GM15510 (cell line): ENCODE data around the gene ISG15.

Experiments
- POLR2A ChIP-seq: IDR thresholded peaks from 3 replicates; pipeline ENCODE4 v1.6.1; 2011; ENCODE audit warnings: borderline replicate concordance; ENCODE audit not compliant: insufficient read length; ENCODE audit errors: extremely low read depth

Gene ISG15

DNA sequence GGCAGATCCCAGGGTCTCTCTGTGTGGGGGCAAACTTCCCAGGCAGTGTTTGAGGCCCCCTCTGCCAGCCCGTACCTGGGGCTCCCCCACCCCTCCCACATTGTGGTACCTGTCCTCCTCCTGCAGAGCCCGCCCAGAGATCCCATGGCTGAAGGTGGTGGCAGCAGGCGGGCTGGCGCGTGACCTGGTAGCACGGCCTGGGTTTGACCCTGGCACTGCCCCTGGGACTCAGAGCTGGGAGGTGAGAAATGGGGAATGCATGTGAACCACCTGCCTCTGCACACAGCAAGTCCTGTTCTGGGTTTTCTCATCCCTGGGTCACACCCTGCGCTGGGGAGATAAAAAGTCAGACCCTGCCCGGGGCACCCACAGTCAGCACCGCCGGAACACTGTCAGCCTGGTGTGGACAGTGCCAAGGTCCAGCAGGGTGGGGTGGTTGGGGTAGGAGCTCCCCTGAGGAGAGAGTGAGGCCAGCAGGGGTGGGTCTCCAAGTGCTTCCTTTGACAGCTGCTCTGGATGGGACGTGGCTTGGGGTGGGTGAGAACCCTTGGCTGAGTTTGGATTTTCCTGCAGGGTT is 18.4 kb downstream of the ISG15 start:
- TF ChIP-seq POLR2A = no peak

GRCh38 chr1:1032424-1032823 is 19.1 kb downstream of the ISG15 start:
- no peak for TF ChIP-seq POLR2A

- peak; percentile 49 for TF ChIP-seq POLR2A
These were observed 19.8 kb downstream of the ISG15 start for GRCh38 chr1:1033009-1033587.

- TF ChIP-seq POLR2A = no peak
These were observed 20.6 kb downstream of the ISG15 start for GRCh38 chr1:1033731-1034438.

- TF ChIP-seq POLR2A = no peak
These were observed 21.1 kb downstream of the ISG15 start for GRCh38 chr1:1034439-1034781.

GRCh38 chr1:1035291-1035943 is 22.1 kb downstream of the ISG15 start:
- no peak for TF ChIP-seq POLR2A

DNA sequence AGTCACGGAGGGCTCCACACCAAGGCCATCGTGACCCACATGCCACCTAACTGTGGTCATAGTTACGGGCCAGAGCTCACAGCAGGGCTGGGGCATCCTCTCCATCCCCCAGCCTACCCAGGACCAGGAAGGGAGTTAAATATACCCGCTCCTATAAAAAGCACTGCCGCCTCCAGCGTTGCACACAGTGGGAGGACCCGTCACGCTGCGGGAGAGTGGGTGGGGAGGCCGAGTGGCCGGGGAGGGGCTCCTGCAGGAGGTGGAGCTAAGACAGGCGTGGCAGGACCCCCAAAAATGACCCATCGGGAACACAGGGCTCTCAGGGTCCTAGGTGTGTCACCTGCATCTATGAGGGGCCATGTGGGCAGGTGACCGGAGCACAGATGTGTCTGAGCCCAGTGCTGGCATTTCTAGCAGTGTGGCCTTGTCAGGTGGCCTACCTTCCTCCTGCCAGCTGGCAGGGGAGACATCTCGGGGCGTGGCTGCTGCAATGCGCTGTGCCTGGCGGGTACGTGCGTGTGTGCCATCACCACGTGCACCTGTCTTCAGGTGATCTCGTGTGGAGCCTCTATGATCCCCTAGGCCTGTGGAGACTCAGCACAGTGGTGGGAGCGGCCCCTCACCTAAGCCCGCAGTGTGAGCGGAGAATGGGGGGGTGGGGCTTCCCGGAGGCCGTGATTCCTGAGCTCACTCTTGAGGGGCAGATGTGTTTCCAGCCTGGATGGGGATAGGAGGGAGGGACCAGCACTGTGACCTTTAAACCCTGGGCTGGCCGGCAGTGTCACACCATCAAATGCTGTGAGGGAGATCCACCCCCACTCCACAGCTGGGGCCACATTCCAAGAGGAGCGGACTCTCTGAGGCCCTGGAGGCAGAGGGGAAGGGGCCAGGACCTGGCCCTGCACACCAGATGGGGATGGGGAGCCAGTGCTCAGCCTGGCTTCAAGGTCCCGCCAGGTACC is 24.4 kb downstream of the ISG15 start:
- TF ChIP-seq POLR2A = no peak

- no peak for TF ChIP-seq POLR2A
These were observed 25.4 kb downstream of the ISG15 start for GRCh38 chr1:1038694-1039093.

GRCh38 chr1:1039145-1039910 is 26.0 kb downstream of the ISG15 start:
- no peak for TF ChIP-seq POLR2A

DNA sequence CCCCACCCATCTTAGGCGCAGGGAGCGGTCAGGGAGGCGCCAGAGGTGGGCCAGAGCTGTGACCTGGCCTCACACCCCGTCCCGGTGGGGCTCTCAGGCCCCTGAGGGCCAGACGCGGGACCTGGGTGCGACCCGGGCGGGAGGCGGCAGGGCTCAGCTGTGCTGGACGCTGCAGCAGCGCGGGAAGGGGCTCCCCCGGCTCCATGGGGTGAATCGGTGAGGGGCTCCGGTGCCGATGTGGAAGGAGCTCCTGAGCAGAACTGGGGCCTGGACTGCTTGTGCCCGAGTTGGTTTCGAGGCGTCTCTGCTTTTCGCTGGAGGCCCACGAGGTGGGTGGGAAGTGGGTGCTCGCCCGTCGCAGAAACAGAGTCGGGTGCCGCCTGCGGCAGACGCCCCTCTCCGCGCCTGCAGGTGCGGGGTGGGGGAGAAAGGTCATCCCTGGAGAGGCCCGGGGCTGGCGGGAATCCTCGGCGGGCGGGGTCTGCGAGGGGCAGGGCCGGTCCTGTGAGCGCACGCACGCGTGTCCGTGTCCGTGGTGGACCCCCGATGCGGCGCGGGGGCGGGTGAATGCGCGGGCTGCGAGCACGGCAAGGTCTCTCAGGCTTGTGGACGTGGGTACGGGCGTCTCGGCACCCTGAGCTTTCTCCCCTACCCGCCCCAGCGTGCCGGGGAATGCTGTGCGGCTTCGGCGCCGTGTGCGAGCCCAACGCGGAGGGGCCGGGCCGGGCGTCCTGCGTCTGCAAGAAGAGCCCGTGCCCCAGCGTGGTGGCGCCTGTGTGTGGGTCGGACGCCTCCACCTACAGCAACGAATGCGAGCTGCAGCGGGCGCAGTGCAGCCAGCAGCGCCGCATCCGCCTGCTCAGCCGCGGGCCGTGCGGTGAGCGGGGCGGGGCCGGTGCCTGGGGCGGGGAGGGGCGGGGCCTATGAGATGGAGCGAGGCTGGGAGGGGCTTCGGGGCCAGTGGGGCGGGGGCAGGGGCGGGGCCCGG is 27.0 kb downstream of the ISG15 start:
- peak; percentile 41 for TF ChIP-seq POLR2A

DNA sequence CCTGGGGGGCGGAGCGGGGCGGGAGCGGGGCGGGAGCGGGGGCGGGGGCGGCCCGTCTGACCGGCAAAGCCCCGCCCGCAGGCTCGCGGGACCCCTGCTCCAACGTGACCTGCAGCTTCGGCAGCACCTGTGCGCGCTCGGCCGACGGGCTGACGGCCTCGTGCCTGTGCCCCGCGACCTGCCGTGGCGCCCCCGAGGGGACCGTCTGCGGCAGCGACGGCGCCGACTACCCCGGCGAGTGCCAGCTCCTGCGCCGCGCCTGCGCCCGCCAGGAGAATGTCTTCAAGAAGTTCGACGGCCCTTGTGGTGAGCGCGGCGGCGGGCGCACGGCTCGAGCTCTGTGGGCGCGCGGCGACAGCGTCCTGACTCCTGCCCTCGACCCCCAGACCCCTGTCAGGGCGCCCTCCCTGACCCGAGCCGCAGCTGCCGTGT is 27.8 kb downstream of the ISG15 start:
- TF ChIP-seq POLR2A = no peak

GRCh38 chr1:1041873-1042272 is 28.6 kb downstream of the ISG15 start:
- no peak for TF ChIP-seq POLR2A

- TF ChIP-seq POLR2A = no peak
These were observed 29.5 kb downstream of the ISG15 start for GRCh38 chr1:1042835-1043234.
